ENCODE measurements around the gene SCN2A.
A peak's percentile ranks its signal among the peaks of the same experiment; 100 is the strongest.

SCN2A gene

DNA sequence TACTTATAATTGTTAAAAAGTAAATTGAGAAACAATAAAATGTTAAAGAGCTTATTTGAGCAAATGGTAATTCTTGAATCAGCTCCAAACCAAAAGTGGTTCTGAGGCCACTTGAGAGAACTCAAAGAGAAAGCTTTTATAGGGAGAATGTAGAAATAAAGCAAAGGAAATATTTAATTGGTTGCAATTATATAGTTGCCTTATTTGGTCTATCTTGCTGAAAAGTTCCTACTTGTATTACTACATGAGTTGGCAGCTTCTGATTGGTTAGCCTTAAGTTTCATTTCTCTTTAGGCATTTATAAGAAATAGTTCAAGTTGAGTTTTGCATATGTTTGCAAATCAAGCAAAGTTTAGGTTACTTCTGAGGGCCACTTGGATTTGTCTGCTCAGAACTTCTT, 38.1 kb downstream of the SCN2A start:
- Histone ChIP-seq H3K9me3 (ENCODE audit: insufficient read depth, low read length) (no peaks in the 10 kb centered on the region), H3K27ac (ENCODE audit: low read length) (no peak overlapping the region), H3K79me2 (ENCODE audit: low read length) (no peaks in the 10 kb centered on the region), H3K9ac (ENCODE audit: low read length) (no peak overlapping the region), H3K4me1 (ENCODE audit: low read length) (peaks cover 13% of the 10 kb centered on the region), H3K4me3 (ENCODE audit: low read length) (no peak overlapping the region), H3K4me2 (ENCODE audit: low read length) (0 out of 2 replicates have a peak overlapping the region, but pooled peaks have one; percentile 2), H3K36me3 (replicated peaks; ENCODE audit: low read depth, low read length) (peaks cover 3% of the 10 kb centered on the region), H4K20me1 (ENCODE audit: insufficient read depth, low read length) (no peaks in the 10 kb centered on the region), H3K27me3 (ENCODE audit: low read depth, low read length) (no peaks in the 10 kb centered on the region), H2AFZ (ENCODE audit: low read depth, low read length) (no peak overlapping the region)
- TF ChIP-seq CTCF (IDR thresholded peaks at IDR 0.05; ENCODE audit: low read depth, low read length) (no peak), EZH2phosphoT487 (IDR thresholded peaks at IDR 0.05; ENCODE audit: low read depth) (no peak)

DNA sequence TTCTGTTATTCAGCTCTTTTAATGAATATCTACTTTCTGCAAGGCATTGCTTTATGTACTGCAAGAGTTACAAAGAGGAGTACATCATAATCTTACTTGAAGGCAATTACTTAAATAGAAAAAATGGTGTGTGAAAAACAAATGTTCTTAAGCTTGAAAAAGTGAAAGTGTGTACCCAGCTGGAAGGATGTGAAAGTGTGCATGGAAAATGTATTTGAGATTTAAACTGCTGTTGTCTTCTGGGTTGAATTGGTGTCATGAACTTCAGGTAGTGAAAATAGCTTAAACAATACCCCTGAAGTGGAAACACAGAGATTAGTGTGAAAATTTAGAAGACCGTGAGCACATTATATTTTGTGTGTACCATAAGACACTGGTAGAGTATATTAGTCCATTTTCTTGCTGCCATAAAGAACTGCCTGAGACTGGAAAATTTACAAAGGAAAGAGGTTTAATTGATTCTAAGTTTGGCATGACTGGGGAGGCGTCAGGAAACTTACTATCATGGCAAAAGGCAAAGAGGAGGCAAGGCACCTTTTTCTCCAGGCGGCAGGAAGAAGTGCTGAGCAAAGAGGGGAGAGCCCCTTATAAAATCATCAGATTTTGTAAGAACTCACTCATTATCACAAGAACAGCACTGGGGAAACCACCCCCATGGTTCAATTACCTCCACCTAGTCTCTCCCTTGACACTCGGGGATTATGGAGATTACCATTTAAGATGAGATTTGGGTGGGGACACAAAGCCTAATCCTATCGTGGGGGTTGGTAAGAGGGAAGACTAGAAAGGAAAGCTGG, 38.8 kb downstream of the SCN2A start:
- no peaks in the 10 kb centered on the region for H3K27me3 ChIP-seq (ENCODE audit: low read depth, low read length)
- TF ChIP-seq CTCF (IDR thresholded peaks at IDR 0.05; ENCODE audit: low read depth, low read length) (no peak), EZH2phosphoT487 (IDR thresholded peaks at IDR 0.05; ENCODE audit: low read depth) (no peak)
- no peaks in the 10 kb centered on the region for H3K9me3 ChIP-seq (ENCODE audit: insufficient read depth, low read length)
- no peaks in the 10 kb centered on the region for H3K79me2 ChIP-seq (ENCODE audit: low read length)
- no peak overlapping the region for H3K27ac ChIP-seq (ENCODE audit: low read length)
- no peak overlapping the region for H2AFZ ChIP-seq (ENCODE audit: low read depth, low read length)
- H3K4me3 ChIP-seq (ENCODE audit: low read length), result no peak overlapping the region
- no peaks in the 10 kb centered on the region for H4K20me1 ChIP-seq (ENCODE audit: insufficient read depth, low read length)
- H3K4me1 ChIP-seq (ENCODE audit: low read length), result peaks cover 13% of the 10 kb centered on the region
- H3K4me2 ChIP-seq (ENCODE audit: low read length), result 0 out of 2 replicates have a peak overlapping the region, but pooled peaks have one; percentile 2
- no peak overlapping the region for H3K9ac ChIP-seq (ENCODE audit: low read length)
- peaks cover 3% of the 10 kb centered on the region for H3K36me3 ChIP-seq (replicated peaks; ENCODE audit: low read depth, low read length)

DNA sequence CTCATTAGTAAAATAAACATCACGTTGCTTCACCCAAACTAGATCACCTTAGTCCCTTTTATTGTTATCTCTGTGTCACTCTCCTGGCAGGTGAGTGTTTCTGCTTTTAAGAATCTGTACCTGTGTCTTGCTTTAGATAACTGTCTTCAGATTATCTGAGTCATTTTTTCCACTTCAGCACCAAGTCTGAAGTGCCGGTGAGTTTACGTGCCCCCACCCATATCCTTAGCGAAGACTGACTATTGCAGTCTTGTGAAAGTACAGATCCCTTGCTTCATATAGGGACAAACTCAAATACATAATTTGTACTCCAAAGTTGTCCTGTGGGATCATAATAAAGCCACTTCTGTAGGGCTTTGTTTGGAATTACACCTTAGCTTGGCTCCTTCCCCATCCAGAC, 41.1 kb downstream of the SCN2A start:
- Histone ChIP-seq H3K79me2 (ENCODE audit: low read length) (no peaks in the 10 kb centered on the region), H2AFZ (ENCODE audit: low read depth, low read length) (no peak overlapping the region), H3K9ac (ENCODE audit: low read length) (no peak overlapping the region), H3K27ac (ENCODE audit: low read length) (no peak overlapping the region), H4K20me1 (ENCODE audit: insufficient read depth, low read length) (no peaks in the 10 kb centered on the region), H3K4me2 (ENCODE audit: low read length) (no peak overlapping the region), H3K4me1 (ENCODE audit: low read length) (peaks cover 13% of the 10 kb centered on the region), H3K4me3 (ENCODE audit: low read length) (no peak overlapping the region), H3K36me3 (replicated peaks; ENCODE audit: low read depth, low read length) (no peaks in the 10 kb centered on the region), H3K27me3 (ENCODE audit: low read depth, low read length) (no peaks in the 10 kb centered on the region), H3K9me3 (ENCODE audit: insufficient read depth, low read length) (no peaks in the 10 kb centered on the region)
- TF ChIP-seq EZH2phosphoT487 (IDR thresholded peaks at IDR 0.05; ENCODE audit: low read depth), result no peak
- no peak for TF ChIP-seq CTCF (IDR thresholded peaks at IDR 0.05; ENCODE audit: low read depth, low read length)

GRCh38 chr2:165281387-165281786, 42.2 kb downstream of the SCN2A start:
- Histone ChIP-seq H3K27ac (ENCODE audit: low read length) (no peak overlapping the region), H2AFZ (ENCODE audit: low read depth, low read length) (no peak overlapping the region), H3K36me3 (replicated peaks; ENCODE audit: low read depth, low read length) (peaks cover under 1% of the 10 kb centered on the region), H3K79me2 (ENCODE audit: low read length) (no peaks in the 10 kb centered on the region), H3K9ac (ENCODE audit: low read length) (no peak overlapping the region), H3K27me3 (ENCODE audit: low read depth, low read length) (no peaks in the 10 kb centered on the region), H3K9me3 (ENCODE audit: insufficient read depth, low read length) (no peaks in the 10 kb centered on the region), H3K4me2 (ENCODE audit: low read length) (no peak overlapping the region), H3K4me1 (ENCODE audit: low read length) (peaks cover 13% of the 10 kb centered on the region), H3K4me3 (ENCODE audit: low read length) (no peak overlapping the region), H4K20me1 (ENCODE audit: insufficient read depth, low read length) (no peaks in the 10 kb centered on the region)
- TF ChIP-seq CTCF (IDR thresholded peaks at IDR 0.05; ENCODE audit: low read depth, low read length) (no peak), EZH2phosphoT487 (IDR thresholded peaks at IDR 0.05; ENCODE audit: low read depth) (no peak)

All from OCI-LY3 (cell line).